Cardiac fibroblast (primary cell): ENCODE data around the gene DAB2IP.

Experiments used
- DNase-seq, 2 donors: peaks; one replicate each; pipeline versions ENCODE4 v3.0.0 to v3.0.0-alpha.2; 2010; ENCODE audit warnings: low read depth in 2 of 2
- H3K4me3 ChIP-seq, 2 donors: replicated peaks in 1 of 2; 1 replicate in 1 of 2; 2 replicates in 1 of 2; pipeline ENCODE4 v1.5.1; 2011; ENCODE audit warnings: low read depth in 2 of 2, low read length in 2 of 2, mild to moderate bottlenecking in 2 of 2, moderate library complexity in 1 of 2
- CTCF ChIP-seq: IDR thresholded peaks from one replicate; pipeline ENCODE4 v1.5.1; 2011; ENCODE audit warnings: low read depth, mild to moderate bottlenecking, low read length, inconsistent platforms

DAB2IP gene

GRCh38 chr9:121713400-121714070 lies 62.1 kb downstream of the DAB2IP start:
- DNase-seq = no peak
- TF ChIP-seq CTCF = no peak
- no peak overlapping the region for H3K4me3 ChIP-seq

DNA sequence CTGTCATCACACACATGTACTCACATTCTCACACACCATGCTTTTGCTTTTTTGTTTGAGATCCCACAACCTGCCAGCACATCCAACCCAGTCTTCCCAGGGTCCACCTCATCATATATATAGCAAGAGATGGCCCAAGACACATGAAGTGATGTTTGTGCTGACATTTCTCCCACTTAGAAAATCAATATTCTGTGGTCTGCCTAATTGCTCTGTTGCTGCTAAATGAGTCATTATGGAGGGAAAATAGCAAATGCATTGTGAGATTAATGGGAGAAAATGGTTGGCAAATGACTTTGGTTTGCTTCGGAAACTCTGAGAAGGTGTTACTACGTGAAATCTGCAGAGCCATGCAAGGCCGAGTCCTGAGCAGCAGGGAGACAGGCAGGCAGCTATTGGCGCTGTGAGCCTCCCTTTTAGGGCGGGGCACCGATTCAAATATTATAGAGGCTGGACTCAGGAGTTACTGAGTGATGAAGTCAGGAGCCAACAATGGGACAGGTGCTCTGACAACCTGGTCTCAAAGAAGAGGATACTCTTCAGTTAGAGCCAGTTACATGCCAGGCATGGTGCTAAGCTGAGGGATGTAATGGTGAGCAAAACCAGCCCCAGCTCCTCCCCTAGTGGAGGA lies 62.8 kb downstream of the DAB2IP start:
- no peak for DNase-seq
- H3K4me3 ChIP-seq = no peak overlapping the region
- no peak for TF ChIP-seq CTCF

DNA sequence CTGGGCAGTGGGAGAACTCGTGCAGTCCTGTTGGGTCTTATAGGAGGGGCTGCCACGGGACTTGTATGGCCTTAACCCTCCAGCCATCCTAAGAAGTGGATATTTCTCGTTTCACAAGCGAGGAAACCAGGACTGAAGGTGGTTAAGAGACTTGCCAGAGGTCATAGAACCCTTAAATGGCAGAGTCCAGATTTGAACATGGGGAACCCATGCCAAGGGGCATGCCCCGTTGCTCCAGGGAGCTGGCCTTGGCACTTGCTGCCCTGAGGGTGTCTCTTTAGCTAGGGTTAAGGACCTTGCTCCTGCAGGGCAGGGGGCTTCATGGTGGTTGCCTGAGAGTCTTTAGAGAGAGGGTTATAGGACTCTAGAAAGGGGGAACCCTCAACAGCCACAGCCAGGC lies 63.4 kb downstream of the DAB2IP start:
- DNase-seq = no peak
- H3K4me3 ChIP-seq = no peak overlapping the region
- no peak for TF ChIP-seq CTCF

DNA sequence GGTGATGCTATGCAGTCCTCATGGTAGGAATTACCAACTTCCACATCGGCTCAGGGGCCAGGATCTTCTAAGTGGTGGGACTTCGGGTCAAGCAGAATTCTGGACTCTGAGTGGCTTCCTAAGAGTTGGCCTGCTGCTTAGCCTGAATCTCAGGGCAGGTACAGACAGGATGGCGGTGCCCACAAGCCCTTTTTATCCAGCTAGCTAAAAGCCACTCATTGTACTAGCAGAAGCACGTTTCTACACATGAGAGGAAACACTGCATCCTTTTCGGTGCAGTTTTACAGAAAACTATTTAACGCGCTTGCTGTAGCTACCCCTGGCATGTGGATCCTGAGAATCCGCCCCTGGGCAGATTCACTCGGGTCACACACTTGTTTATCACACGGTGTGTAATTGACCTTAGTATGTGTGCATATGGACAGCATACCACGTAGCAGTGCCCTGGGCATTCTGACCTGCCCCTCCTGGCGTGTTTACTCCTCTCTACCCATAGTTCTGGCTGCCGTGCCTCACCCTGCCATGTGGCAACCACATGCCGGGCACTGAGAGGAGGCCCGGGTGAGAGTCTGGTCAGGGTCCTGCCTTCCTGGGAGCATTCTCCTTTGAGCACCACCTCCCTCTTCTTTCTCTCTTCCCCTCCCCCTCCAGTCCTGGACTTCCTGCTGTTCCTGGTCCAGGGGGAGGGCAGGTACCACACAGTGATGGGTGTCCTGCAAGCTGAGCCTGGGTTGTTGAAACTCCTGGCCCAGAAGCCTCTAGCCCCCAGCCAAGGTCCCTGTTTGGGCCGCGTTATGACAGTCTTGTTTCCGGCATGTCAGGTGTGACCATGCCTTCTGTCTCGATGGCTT lies 65.9 kb downstream of the DAB2IP start:
- no peak overlapping the region for H3K4me3 ChIP-seq
- TF ChIP-seq CTCF = no peak
- DNase-seq = no peak

DNA sequence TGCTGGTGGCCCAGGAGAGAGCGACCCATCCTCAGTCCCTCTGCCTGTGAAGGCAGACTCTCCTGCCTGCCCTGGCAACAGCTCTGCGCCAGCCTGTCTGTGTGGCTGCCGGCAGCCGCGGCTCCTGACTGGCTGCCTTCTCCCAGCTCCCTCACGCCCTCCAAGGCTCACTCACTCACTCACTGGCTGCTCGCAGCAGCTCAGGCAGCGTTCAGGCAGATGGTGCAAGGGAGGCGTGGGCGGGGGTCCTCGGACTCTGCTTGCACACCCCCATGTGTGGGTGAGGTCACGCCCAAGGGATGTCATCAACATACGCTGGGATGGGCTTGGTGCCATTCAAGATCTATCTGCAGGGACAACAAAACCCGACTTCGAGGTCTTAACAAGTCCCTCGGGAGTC lies 66.7 kb downstream of the DAB2IP start:
- peak in 1 of 2 donors; percentile 51 for DNase-seq
- TF ChIP-seq CTCF = no peak

DNA sequence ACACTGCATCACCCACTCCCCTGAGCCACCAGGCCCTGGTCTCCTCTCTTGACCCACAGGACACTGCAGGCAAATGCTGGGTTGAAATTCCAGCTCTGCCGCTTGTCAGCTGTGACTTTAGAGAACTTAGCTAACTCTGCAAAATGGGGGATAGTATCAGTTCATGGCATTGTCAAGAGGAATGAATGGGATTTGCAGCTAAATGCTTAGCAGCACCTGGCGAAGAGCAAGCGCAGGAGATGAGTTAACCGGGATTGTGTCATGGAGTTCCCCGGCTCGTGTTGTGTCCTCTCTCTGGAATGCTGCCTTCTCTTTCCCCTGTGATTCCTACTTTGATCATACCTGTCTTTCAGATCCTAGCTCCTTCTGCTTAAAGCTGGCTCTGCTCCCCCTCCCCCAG lies 67.1 kb downstream of the DAB2IP start:
- no peak for DNase-seq
- TF ChIP-seq CTCF = no peak
- H3K4me3 ChIP-seq = no peak overlapping the region

More for the DNA sequence above, 66.7 kb downstream of the DAB2IP start:
- H3K4me3 ChIP-seq = no peak overlapping the region
